Measurements from ENCODE around the gene ATP7B.

DNA sequence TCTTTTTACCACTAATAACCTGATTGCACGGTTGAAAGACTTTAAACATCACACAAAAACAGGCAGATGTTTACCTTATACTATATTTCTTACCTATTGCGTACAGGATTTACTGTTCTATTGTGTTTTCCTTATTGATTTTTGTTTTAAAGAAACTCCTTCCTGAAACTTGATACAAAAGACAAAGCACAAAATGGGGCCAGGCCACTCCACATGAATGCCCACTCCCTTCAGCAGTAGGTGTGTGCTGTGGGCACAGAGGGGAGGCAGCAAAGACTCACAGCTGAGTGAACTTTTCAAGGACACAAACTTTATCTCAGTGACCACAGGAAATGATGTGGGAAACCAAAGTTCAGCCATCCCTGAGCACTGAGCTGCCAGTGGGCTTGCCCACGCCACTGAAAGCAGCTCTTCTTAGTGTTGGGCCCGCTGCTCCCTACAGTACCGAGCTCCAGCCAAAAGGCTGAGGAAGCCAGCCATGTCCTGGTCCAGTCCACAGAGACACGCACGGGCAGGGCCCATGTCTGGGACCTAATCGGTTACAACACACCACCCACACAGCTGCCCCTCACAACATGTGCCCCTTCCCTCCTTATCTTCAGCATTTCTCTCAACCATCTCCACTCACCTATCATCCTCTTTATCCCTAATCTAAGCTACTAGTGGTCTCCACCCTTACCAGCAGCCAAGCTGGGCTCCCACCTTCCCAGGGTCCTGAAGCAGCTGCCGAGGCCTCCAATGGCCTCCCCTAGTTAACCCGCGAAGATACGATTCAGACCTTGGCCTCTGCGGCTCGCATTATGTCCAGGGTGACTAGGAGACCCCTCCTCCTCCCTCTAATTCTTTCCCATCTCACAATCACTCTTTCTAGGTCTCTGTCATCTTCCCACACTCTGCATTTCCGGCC lies 39.5 kb downstream of the ATP7B start:
- TF ChIP-seq EZH2 (optimal IDR thresholded peaks at IDR 0.05; ENCODE audit: low read depth, low read length), result no peak
- TF ChIP-seq, protein P1, sequence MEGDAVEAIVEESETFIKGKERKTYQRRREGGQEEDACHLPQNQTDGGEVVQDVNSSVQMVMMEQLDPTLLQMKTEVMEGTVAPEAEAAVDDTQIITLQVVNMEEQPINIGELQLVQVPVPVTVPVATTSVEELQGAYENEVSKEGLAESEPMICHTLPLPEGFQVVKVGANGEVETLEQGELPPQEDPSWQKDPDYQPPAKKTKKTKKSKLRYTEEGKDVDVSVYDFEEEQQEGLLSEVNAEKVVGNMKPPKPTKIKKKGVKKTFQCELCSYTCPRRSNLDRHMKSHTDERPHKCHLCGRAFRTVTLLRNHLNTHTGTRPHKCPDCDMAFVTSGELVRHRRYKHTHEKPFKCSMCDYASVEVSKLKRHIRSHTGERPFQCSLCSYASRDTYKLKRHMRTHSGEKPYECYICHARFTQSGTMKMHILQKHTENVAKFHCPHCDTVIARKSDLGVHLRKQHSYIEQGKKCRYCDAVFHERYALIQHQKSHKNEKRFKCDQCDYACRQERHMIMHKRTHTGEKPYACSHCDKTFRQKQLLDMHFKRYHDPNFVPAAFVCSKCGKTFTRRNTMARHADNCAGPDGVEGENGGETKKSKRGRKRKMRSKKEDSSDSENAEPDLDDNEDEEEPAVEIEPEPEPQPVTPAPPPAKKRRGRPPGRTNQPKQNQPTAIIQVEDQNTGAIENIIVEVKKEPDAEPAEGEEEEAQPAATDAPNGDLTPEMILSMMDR (IDR thresholded peaks at IDR 0.05; ENCODE audit: low read length), result no peak
